ENCODE data around the gene ANO4.

Gene ANO4

DNA sequence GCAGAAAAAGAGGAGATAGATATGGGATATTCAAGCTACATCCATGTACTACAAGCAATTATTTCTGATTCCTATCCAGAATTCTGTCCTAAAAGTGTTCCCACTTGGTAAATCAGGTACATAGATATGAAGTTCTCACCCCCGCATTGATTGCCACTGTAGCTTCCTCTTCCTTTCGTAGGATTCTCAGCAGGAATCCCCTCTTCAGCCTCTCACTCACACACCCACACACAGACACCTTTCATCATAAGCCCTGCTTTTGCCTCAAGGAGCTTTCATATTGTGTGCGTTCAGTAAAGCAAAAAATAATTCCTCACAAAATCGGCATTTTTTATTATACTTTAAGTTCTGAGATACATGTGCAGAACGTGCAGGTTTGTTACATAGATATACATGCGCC, 69.8 kb downstream of the ANO4 start:
- no peak for DNase-seq (ENCODE audit: low read depth in 1 of 2, low spot score in 1 of 2)
- no peak for TF ChIP-seq SPI1 (IDR thresholded peaks at IDR 0.05; ENCODE audit: borderline replicate concordance, low read depth)
- no peak for TF ChIP-seq POLR2AphosphoS5 (IDR thresholded peaks at IDR 0.05; ENCODE audit: low read depth)
- TF ChIP-seq GABPA (IDR thresholded peaks at IDR 0.05; ENCODE audit: low read depth): no peak
- TF ChIP-seq, protein P1, sequence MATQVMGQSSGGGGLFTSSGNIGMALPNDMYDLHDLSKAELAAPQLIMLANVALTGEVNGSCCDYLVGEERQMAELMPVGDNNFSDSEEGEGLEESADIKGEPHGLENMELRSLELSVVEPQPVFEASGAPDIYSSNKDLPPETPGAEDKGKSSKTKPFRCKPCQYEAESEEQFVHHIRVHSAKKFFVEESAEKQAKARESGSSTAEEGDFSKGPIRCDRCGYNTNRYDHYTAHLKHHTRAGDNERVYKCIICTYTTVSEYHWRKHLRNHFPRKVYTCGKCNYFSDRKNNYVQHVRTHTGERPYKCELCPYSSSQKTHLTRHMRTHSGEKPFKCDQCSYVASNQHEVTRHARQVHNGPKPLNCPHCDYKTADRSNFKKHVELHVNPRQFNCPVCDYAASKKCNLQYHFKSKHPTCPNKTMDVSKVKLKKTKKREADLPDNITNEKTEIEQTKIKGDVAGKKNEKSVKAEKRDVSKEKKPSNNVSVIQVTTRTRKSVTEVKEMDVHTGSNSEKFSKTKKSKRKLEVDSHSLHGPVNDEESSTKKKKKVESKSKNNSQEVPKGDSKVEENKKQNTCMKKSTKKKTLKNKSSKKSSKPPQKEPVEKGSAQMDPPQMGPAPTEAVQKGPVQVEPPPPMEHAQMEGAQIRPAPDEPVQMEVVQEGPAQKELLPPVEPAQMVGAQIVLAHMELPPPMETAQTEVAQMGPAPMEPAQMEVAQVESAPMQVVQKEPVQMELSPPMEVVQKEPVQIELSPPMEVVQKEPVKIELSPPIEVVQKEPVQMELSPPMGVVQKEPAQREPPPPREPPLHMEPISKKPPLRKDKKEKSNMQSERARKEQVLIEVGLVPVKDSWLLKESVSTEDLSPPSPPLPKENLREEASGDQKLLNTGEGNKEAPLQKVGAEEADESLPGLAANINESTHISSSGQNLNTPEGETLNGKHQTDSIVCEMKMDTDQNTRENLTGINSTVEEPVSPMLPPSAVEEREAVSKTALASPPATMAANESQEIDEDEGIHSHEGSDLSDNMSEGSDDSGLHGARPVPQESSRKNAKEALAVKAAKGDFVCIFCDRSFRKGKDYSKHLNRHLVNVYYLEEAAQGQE (IDR thresholded peaks at IDR 0.05; ENCODE audit: insufficient replicate concordance, low read depth): no peak
- TF ChIP-seq CTCF (IDR thresholded peaks at IDR 0.05; ENCODE audit: insufficient read depth, low read length): no peak
- no peaks in the 10 kb centered on the region for H3K27me3 ChIP-seq (ENCODE audit: insufficient read depth, poor library complexity, severe bottlenecking)
- H3K4me3 ChIP-seq (replicated peaks; ENCODE audit: insufficient read depth, low read length): no peak overlapping the region
- no peak overlapping the region for H3K27ac ChIP-seq (replicated peaks)

DNA sequence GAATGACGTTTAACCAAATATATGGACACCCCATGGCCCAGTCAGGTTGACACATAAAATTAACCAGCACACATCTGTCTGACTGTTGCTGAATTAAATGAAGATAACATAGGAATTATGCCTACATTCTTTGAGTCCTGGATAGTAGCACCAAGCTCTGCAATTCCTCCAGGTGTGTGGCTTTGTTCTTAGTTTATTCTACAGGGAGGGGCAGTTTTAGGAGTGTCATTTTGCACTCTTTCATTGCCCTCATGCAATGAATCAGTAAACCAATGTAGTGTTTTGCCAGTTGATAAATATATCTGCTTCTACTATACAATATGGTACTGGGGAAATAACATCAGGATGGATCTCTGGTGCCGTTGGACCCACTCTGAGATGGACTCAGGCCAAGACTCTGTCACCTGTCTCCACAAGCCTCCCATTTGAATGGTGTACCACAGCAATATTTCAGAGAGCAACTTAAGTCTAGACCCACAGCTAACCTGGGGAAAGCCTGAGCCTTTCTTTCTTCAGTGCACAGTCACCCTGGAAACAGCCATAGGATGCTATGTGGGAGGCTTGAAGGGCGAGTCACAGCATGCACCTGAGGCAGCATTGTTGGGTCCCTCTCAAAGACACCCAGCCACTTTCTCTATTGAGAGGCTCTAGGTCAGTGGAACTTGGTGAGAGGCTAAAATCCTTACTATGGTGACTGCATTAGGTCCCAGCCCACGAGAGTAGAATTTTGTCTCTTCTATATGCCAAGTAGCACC, 73.2 kb downstream of the ANO4 start:
- no peaks in the 10 kb centered on the region for H3K27me3 ChIP-seq (ENCODE audit: insufficient read depth, poor library complexity, severe bottlenecking)
- H3K4me3 ChIP-seq (replicated peaks; ENCODE audit: insufficient read depth, low read length): no peak overlapping the region
- no peak for DNase-seq (ENCODE audit: low read depth in 1 of 2, low spot score in 1 of 2)
- TF ChIP-seq, protein P1 (IDR thresholded peaks at IDR 0.05; ENCODE audit: insufficient replicate concordance, low read depth): no peak
- TF ChIP-seq CTCF (IDR thresholded peaks at IDR 0.05; ENCODE audit: insufficient read depth, low read length) (no peak), GABPA (IDR thresholded peaks at IDR 0.05; ENCODE audit: low read depth) (no peak), SPI1 (IDR thresholded peaks at IDR 0.05; ENCODE audit: borderline replicate concordance, low read depth) (no peak), POLR2AphosphoS5 (IDR thresholded peaks at IDR 0.05; ENCODE audit: low read depth) (no peak)
- H3K27ac ChIP-seq (replicated peaks): no peak overlapping the region

GRCh38 chr12:100868487-100868886, 73.9 kb downstream of the ANO4 start:
- H3K27ac ChIP-seq (replicated peaks): no peak overlapping the region
- TF ChIP-seq GABPA (IDR thresholded peaks at IDR 0.05; ENCODE audit: low read depth) (no peak), CTCF (IDR thresholded peaks at IDR 0.05; ENCODE audit: insufficient read depth, low read length) (no peak), POLR2AphosphoS5 (IDR thresholded peaks at IDR 0.05; ENCODE audit: low read depth) (no peak), SPI1 (IDR thresholded peaks at IDR 0.05; ENCODE audit: borderline replicate concordance, low read depth) (no peak)
- TF ChIP-seq, protein P1 (IDR thresholded peaks at IDR 0.05; ENCODE audit: insufficient replicate concordance, low read depth): no peak
- no peak overlapping the region for H3K4me3 ChIP-seq (replicated peaks; ENCODE audit: insufficient read depth, low read length)
- H3K27me3 ChIP-seq (ENCODE audit: insufficient read depth, poor library complexity, severe bottlenecking): no peaks in the 10 kb centered on the region
- no peak for DNase-seq (ENCODE audit: low read depth in 1 of 2, low spot score in 1 of 2)

All from HL-60 (cell line).